DMS 273 (cell line): ENCODE results near the gene ZFYVE9.
"Not testable (repeated sequence)": the region's sequence is repeated elsewhere in the genome, so short reads cannot be mapped to it uniquely, and the experiment has no call there.

Experiments
- DNase-seq: peaks from one replicate; lab custom pipeline; 2025; ENCODE audit not compliant: unreplicated experiment; lab: John Stamatoyannopoulos, UW

The ZFYVE9 gene, protein sequence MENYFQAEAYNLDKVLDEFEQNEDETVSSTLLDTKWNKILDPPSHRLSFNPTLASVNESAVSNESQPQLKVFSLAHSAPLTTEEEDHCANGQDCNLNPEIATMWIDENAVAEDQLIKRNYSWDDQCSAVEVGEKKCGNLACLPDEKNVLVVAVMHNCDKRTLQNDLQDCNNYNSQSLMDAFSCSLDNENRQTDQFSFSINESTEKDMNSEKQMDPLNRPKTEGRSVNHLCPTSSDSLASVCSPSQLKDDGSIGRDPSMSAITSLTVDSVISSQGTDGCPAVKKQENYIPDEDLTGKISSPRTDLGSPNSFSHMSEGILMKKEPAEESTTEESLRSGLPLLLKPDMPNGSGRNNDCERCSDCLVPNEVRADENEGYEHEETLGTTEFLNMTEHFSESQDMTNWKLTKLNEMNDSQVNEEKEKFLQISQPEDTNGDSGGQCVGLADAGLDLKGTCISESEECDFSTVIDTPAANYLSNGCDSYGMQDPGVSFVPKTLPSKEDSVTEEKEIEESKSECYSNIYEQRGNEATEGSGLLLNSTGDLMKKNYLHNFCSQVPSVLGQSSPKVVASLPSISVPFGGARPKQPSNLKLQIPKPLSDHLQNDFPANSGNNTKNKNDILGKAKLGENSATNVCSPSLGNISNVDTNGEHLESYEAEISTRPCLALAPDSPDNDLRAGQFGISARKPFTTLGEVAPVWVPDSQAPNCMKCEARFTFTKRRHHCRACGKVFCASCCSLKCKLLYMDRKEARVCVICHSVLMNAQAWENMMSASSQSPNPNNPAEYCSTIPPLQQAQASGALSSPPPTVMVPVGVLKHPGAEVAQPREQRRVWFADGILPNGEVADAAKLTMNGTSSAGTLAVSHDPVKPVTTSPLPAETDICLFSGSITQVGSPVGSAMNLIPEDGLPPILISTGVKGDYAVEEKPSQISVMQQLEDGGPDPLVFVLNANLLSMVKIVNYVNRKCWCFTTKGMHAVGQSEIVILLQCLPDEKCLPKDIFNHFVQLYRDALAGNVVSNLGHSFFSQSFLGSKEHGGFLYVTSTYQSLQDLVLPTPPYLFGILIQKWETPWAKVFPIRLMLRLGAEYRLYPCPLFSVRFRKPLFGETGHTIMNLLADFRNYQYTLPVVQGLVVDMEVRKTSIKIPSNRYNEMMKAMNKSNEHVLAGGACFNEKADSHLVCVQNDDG (N-terminal part only)

DNA sequence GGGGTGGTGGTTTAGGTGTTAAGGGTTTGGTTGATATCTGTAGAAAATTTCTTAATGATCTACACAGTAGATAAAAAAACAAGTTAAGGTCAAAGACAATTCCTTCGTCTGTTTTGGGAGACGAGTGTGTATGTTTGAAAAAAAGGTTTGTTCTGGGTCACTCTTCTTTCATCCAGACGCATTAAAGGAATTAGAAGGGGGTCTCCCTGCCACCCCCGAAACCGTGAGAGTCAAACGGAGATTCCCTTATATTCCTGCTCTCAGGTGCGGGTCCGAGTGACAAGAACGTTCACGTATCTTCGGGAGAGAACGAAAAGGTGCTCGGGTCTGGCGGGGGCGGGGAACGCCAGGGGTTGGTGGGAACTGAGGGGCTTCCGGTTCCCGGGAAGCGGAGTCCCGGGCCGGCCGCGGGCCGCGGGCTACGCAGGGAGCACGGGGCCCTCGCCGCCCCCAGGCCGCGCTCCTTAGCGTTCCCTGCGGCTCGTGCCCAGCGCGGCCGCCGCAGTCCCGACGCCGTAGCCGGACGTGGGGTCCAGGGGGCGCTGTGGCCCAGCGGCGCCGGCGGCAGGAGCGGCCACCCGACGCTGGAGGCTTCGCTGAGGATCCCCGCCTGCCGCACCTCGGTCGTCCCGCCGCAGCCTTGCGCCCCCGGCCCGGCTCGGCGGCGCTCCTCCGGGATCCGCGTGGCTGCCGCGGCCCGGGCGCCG is at the start of gene ZFYVE9:
Gene ZFYVE9, plus strand, starts transcription at position 577 of the 707 bp plus-strand sequence. CDS start 91,118 bp downstream, outside the sequence.
- peak; percentile 94 for DNase-seq

DNA sequence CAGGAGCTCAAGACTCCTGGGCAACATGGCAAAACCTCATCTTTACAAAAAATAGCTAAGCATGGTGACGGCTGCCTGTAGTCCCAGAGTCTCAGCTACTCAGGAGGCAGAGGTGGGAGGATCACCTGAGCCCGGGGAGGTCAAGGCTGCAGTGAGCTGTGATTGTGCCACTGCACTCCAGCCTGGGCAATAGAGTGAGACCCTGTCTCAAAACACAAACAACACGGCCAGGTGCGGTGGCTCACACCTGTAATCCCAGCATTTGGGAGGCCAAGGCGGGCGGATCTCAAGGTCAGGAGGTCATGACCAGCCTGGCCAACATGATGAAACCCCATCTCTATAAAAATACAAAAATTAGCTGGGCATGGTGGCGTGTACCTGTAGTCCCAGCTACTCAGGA is 47.6 kb upstream of the ZFYVE9 start:
- DNase-seq, result not testable (repeated sequence)

DNA sequence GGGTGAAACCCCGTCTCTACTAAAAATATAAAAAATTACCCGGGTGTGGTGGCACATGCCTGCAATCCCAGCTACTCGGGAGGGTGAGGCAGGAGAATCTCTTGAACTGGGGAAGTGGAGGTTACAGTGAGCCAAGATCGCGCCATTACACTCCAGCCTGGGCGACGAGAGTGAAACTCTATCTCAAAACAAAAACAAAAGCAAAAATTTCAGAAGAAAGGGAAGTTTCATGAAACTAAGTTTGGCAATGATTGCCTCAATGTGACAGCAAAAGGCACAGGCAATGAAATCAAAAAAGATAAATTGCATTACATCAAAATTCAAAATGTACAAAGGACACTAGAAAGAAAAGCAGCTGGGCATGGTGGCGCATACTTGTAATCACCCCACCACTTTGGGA is 45.7 kb upstream of the ZFYVE9 start:
- no peak for DNase-seq

DNA sequence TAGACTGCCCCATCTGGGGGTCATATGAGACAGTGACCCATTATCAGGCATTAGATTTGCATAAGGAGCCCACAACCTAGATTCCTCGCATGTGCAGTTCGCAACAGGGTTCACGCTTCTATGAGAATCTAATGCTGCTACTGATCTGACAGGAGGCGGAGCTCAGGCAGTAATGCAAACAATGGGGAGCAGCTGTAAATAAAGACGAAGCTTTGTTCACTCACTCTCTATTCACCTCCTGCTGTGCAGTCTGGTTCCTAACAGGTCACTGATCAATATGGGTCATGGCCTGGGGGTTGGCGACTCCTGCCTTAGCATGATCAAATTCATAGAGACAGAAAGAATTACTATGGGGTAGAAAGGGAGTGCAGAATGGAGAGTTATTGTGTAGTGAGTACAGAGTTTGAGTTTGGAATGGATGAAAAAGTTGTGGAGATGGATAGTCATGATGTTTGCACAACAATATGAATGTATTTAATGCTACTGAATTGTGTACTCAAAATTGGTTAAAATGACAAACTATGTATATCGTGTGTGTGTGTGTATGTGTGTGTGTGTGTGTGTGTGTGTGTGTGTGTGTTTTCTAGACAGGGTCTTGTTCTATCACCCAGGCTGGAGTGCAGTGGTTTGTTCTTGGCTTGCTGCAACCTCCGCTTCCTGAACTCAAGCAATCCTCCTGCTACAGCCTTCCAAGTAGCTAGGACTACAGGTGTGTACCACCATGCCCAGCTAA is 43.6 kb upstream of the ZFYVE9 start:
- no peak for DNase-seq

DNA sequence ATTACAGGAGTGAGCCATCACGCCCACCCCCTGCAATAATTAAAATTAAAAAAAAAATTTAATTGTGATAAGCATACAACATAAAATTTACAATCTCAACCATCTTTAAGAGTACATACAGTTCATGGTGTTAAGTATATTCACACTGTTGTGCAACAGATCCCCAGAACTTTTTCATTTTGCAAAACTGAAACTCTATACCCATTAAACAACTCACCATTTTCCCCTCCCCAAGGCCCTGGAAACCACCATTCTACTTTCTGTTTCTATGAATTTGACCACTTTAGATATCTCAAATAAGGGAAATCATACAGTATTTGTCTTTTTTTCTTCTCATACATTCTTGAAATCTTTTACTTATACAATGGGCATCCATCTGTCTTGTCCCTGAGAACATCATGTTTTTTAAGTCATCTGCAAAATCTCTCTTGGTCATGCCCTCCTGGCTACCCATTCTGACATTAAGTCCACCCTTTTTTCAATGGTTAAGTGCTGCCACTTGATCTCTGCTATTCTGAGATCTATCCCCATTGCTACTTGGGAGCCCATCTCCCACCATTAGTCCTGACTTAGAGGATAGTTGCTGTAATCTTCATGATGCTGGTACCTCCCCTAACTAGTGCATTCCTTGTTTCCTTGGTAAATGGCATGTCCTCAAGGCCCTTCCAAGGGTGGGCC is 39.4 kb upstream of the ZFYVE9 start:
- no peak for DNase-seq

DNA sequence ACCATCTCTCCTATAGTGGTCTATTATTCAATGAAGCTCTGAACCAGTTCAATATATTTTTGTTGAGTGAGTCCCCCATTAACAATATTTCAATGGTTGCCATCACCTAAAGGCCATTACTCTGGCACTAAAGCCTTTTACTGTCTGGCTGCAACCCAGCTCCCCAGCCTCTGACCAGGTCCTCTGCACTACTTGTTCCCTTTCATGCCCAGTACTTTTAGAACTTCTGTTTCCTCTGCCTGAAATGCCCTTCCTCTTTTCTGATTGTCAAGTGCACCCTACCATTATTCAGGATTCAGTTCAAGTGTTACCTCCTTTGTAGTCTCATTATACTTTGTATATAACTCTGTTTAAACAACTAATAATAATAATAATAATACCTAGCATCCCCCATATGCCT is 30.4 kb upstream of the ZFYVE9 start:
- DNase-seq, result no peak

DNA sequence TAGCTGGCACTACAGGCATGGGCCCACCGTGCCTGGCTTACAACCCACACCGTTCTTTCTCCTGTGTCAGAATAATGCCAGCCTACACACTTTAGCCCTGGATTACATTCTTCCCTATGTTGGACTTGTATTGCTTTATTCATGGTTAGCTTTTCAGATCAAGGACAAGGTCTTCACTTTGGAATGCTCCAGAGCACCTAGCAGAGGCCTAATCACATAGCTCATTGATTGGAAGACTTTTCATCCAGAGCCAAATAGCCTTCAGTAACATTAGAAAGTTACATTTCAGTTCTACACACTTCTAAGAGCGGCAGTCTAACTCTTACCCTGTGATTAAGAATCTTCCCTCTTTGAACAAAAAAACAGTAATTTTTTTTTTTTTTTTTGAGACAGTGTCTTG is 29.4 kb upstream of the ZFYVE9 start:
- DNase-seq, result no peak

DNA sequence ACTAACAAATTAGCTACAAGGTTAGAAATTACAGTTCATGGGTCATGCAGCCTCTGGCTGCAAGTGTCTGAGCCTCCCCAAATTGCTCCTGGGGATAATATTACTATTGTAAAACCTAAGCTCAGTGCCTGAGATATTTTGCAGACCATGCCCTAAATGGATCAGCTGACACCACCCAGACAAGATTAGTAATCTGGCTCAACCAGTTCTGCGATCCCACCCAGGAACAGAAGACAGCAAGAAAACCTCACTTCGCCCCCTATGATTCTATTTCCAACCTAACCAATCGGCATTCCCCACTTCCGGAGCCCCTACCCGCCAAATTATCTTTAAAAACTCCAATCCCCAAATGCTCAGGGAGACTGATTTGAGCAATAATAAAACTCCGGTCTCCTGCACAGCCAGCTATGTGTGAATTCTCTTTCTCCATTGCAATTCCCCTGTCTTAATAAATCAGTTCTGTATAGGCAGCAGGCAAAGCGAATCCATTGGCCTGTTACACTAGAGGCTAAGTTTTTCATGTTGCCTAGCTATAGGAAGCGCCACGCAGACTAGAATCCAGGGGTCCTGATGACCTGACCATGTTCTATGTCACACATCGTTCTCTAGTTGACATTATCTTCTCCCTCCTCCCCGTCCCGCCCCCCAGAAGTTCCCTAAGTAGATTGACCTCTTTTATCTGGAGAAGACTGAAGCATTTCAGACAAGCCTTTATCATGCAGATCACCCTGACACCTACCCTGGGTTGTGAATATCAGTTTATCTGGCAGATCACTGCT is 22.4 kb upstream of the ZFYVE9 start:
- no peak for DNase-seq

DNA sequence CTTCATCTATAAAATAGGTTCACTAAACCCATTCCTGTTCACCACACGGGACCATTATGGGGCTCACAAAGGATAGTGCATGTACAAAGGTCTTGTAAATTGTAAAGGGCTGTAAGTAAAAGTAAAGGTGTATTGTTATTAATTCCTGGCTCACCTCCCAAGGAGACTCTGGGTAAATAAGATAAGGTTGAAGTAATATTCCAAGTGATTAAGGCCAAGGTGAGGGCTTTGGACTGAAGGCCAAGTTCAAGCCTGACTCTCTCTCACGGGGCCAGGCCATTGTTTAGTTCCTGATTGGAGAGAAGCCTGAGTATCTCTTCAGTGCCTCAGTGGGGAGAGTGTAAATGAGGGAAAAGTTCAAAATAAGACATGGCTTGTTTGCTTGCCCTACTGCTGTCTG is 19.5 kb upstream of the ZFYVE9 start:
- no peak for DNase-seq

DNA sequence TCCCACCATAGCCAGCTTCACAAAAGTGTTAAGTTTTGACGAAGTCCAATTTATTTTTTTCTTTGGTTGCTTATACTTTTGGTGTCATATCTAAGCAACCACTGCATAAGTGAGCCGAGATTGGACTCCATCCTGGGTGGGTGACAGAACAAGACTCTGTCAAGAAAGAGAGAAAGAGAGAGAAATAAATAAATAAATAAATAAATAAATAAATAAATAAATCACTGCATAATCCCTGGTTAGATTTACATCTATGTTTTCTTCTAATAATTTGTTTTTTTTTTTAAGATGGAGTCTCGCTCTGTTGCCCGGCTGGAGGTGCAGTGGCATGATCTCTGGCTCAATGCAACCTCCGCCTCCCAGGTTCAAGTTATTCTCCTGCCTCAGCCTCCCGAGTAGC is 18.3 kb upstream of the ZFYVE9 start:
- DNase-seq, result no peak

DNA sequence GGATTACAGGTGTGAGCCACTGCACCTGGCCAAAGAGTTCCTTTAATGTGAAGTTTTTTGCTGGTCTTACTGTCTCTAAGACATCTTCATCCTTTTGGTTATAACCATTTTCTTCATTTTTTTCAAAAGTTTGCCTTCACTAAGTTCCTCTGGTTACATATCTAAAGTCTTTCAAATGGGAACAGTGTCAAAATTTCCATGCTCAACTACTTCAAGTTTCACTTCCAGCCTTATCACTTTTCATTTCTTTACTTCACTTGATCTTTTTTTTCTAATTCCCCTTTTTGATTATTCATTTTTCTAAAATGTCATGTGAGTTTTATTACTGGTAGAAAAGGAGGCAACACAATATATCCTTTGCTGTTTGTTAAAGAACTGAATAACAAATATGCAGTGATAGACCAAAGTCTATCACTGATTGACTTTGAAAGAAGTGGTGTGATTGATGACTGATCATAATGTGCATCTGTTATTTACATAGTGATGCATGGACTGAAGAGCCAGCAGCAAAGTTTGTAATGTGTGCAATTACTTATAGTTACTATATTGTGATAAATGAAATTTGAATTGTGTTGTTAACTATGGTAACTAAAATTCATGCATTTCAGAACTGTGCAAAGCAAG is 16.0 kb upstream of the ZFYVE9 start:
- DNase-seq, result no peak

DNA sequence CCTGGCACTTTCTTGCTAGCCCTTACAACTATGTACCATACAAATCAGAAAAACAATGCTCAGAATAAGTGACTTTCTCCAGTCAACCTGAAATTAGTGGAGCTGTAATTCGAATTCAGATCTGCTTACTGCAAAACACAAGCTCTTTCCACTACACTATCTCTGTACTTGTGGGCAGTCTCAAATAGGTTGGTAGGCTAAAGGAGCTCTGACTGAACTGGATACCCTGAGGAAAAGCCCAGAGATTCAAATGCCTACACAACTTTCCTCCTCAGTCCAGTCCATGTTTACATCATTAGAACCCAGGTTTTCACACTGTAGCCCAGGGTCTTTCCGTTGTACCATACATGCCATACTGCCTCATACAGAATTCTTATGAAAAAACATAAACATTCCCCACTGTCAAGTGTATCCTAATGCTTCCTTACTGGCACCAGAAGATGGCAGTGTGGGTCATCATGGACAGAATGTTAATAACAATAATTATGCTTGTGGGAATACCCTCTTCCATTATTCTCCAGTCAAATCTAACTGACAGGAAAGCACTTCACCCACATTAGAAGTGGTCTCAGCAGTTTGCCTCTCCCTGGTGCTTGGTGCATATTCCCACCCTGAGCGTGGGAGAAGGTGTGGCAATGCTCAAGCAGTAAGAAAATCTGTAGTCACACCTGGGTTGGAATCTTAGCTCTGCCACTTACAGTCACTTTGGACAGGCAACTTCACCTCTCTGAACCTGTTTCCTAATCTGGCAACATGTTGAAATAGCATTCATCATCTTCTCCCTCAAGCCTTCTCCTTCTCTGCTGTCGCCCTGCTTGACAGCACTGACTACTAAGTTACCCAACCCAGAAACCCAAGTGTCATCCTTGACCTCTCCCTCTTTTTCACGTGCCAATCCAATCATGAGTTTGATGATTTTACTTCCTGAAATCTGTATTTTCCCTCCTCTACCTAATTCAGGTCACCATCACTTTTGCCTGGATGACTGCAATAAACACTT is 14.4 kb upstream of the ZFYVE9 start:
- DNase-seq, result peak; percentile 72

DNA sequence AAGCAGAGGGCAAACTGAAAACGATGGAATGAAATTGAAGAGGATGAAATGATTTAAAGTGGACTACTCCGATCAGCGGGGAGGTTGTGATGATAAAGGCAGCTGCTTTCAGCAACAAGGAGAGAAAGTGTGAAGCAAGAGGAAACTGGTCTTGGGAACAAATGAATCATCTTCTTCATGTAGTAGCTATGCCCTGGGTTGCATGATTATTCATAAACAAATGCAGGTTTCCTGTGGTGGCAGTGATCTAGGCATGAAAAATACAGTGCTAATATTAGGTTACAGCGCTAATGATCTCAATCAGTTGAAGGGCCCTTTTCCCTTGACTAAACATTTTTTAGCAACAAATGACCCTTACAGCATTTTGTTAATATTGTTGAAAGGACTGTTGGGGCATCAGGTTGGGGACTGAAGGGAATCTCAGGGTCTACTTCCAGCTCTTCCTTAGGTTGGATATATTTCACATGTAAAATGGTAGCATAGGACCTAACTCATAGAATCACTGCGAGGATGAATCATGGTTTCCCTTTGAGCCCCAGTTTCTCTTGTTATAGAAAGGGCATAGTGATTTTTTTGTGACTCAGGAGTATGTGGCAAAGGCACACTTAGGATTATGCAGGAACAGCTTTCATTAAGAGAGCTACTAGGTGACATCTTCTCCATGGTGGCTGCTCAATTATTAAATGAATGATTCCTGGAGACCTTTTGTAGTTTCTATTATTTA is 1.9 kb upstream of the ZFYVE9 start:
- DNase-seq, result no peak

DNA sequence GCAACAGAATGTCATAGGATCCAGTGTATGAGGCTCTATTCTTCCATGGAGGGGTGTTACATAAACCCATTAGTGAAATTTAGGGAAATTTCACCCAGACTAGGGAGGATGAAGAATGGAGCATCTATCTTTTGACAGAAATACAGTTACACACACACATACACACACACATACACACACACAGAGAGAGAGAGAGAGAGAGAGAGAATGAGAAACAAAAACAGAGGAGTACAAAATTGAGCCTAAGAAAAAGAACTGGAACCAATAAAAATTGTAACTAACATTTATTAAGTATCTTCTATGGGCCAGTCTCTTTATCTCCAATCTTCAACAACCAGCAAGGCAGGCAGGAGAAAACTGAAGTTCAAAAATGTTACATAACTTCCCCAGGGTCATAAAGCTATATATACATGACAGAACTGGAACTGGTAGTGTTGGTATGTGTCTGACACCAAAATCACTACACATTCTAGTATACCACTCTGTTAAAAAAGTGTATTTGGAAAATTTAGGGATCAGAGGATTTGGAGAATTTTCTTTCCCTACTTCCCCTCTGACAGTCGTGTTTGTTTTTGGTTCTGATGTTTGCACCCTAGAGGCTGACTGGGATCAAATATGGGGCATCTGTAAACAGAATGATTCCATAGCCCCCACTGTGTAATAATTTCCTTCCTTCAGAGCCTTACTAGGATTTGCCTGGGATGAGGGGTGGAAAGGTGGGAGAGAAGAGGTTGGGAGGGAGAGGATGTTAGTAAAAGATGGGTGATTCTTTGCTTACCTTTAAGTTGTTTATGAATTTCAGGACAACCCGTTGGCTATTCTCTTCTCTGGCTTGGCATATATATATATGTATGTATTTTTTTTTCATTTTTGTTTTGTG is 1.0 kb upstream of the ZFYVE9 start:
- DNase-seq, result no peak
